Heart left ventricle (tissue), 16 donors: ENCODE results near the gene IFI27L1. TPM values are rescaled to one million over a fixed set of nuclear protein-coding genes. Genes with fewer than 3 reads are reported as not detected.

Source experiments
- ATAC-seq, 4 donors: fragments of 200-7000 bp; cut with Tn5 transposase; one replicate each; pipeline ENCODE4 v1.9.1; 2020 to 2022; ENCODE audit warnings: moderate library complexity in 4 of 4, mild to moderate bottlenecking in 3 of 4, moderate number of reproducible peaks in 1 of 4
- DNase-seq, 5 donors: peaks; one replicate each; pipeline ENCODE4 v3.0.0-alpha.2; 2020
- H3K27ac ChIP-seq, 12 donors: fragments of 200-600 bp; sonication (generic) in 4 of 12; one replicate each; pipeline versions ENCODE4 v1.5.0 to v1.8.0; 2016 to 2022; ENCODE audit warnings: mild to moderate bottlenecking in 2 of 12
- H3K27me3 ChIP-seq, 9 donors: fragments of 200-600 bp; sonication (generic) in 2 of 9; one replicate each; pipeline versions ENCODE4 v1.5.1 to v1.8.0; 2016 to 2022; ENCODE audit warnings: mild to moderate bottlenecking in 3 of 9
- H3K36me3 ChIP-seq, 9 donors: fragments of 200-600 bp; sonication (generic) in 2 of 9; one replicate each; pipeline versions ENCODE4 v1.5.0 to v1.8.0; 2018 to 2022; ENCODE audit warnings: mild to moderate bottlenecking in 2 of 9
- H3K4me1 ChIP-seq, 12 donors: fragments of 200-600 bp; sonication (generic) in 4 of 12; one replicate each; pipeline versions ENCODE4 v1.5.0 to v1.8.0; 2016 to 2022; ENCODE audit warnings: mild to moderate bottlenecking in 3 of 12
- H3K4me3 ChIP-seq, 12 donors: fragments of 200-600 bp; sonication (generic) in 4 of 12; one replicate each; pipeline versions ENCODE4 v1.5.0 to v1.8.0; 2017 to 2022; ENCODE audit warnings: mild to moderate bottlenecking in 9 of 12, moderate library complexity in 4 of 12
- H3K9me3 ChIP-seq, 12 donors: fragments of 200-600 bp; sonication (generic) in 4 of 12; one replicate each; pipeline versions ENCODE4 v1.5.0 to v1.8.0; 2016 to 2022; ENCODE audit warnings: mild to moderate bottlenecking in 1 of 12
- CTCF ChIP-seq, 12 donors: fragments of 200-600 bp; sonication (generic) in 4 of 12; IDR thresholded peaks; one replicate each; pipeline versions ENCODE4 v1.5.0 to v1.8.0; 2018 to 2022; ENCODE audit warnings: antibody characterized with exemption in 12 of 12, mild to moderate bottlenecking in 5 of 12
- POLR2A ChIP-seq, 2 donors: fragments of 450-650 bp; IDR thresholded peaks; one replicate each; pipeline ENCODE4 v1.6.1; 2017; ENCODE audit warnings: antibody characterized with exemption in 2 of 2, mild to moderate bottlenecking in 2 of 2, moderate library complexity in 2 of 2
- WGBS, 4 donors: extraction: QIAGEN DNeasy Blood & Tissue Kit in 2 of 4; methylation state at CpG; one replicate each; pipeline versions ENCODE4 v1.1.5 to v1.1.7; 2013 to 2018; 5-methylcytosine and 5-hydroxymethylcytosine counted together
- intact Hi-C, 10 donors: fragments of 100-400 bp; cut with DNase I; formaldehyde crosslinking; loops; one replicate each; pipeline versions ENCODE4 v1.11.1 to v1.14.2; 2022
- polyA plus RNA-seq, 2 donors: library from polyadenylated mRNA; stranded (reverse); fragments of 200-250 nt; gene quantifications; one replicate each; pipeline ENCODE4 v1.2.3, GENCODE V29; 2013
- total RNA-seq, 9 donors: library from RNA; depleted of rRNA in 2 of 9; stranded (reverse); fragments of >200 nt in 2 of 9; fragmentation: NEBNext Ultra II Directional in 3 of 9; extraction: Animal tissue kit (Norgen Biotek cat#: 25700) in 3 of 9; gene quantifications; one replicate each; pipeline versions ENCODE4 v1.1.0 to v1.2.4, GENCODE V29; 2016 to 2023
- donor health status: ischemic (EF 13 %, LVEDD 7.1; RV severe dilation, severe dysfunction).
- donor health status: healthy with polysubstance abuse.
- donor health status: DM: no; HTN: yes; CAD: no.
- donor health status: DM: no; HTN: no; CAD: no.
- donor health status: ischemic (EF 25% LVEDD 6.9; RV normal size, moderate dysfunction).
- donor health status: ischemic (EF 25% LVEDD 5.7; RV mildly dilated, moderate dysfunction).
- donor health status: healthy.
- donor health status: DM: yes; HTN: yes; CAD: no.
- donor health status: ischemic (EF 35%, LVEDD 5.7; RV mildly dilated, moderate dysfunction).
- donor health status: nonischemic (EF 11% LVEDD 7.7; RV severe dilation, severe dysfunction).
- donor health status: DM: yes; HTN: yes; CAD: no.
- donor health status: PGD.
- donor health status: ischemic (EF 29% LVEDD 5.4; RV normal size, mild dysfunction).
- donor health status: nonischemic (EF 23%, LVEDD 6.1; RV moderate dilation, normal function).

IFI27L1 gene
- total and polyA plus RNA-seq, 11 donors = 8.9 to 45.0 (median 16.8) TPM

DNA sequence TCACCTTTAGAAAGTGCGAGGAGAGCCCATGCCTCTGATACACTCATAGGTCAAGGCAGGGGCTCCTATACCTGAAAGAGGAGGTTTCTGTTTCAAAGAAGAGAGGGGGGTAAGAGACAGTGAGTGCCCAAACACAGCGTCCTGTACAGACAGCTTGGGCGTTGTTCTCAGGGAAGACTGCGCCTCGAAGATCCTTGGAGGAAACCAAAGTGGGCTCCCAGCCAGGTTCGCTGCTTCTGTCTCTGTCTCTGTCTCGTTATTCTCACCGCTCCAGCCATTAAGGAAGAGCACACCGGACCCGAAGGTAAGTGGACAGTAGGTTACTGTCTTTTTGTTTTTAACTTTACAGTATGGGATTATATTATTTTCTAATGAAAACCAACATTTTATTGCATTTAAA is 23.6 kb downstream of the IFI27L1 start:
- Histone ChIP-seq H3K9me3 (no peaks in the 10 kb centered on the region), H3K36me3 (no peaks in the 10 kb centered on the region), H3K27me3 (no peaks in the 10 kb centered on the region), H3K4me3 (no peak overlapping the region), H3K4me1 (peaks cover 0 to 7% (median 4%) of the 10 kb centered on the region in 12 donors), H3K27ac (no peak overlapping the region)
- TF ChIP-seq POLR2A (IDR thresholded peaks at IDR 0.05) = no peak
- no peak for TF ChIP-seq CTCF (IDR thresholded peaks at IDR 0.05)
- no peak for ATAC-seq
- intact Hi-C loops = no loop called here
- no peak for DNase-seq
- 68 to 76% (median 75%) methylated on average over 10 of the region's 10 CpGs for WGBS, 4 donors

DNA sequence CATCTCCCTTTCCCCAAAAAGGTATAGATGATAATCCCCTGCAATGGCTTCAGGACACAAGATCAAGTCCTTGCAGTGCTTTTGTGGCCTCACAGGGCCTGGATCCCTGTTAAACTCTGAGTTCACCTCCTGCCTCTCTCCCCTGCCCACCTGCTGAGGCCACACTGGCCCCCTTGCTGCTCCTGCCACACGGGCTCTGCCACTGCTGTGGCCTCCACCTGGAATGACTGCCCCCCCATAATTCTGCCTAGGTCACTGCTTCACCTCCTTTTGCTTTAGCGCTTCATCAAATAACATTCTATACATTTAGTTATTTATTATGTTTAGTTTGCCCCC is 28.8 kb downstream of the IFI27L1 start:
- Histone ChIP-seq H3K4me1 (peaks cover 0 to 44% (median 33%) of the 10 kb centered on the region in 12 donors), H3K27ac (peak overlapping the region; percentile 58 to 96 (median 90)), H3K4me3 (peak overlapping the region in 4 of 12 donors; percentile 61 to 81 (median 65))

DNA sequence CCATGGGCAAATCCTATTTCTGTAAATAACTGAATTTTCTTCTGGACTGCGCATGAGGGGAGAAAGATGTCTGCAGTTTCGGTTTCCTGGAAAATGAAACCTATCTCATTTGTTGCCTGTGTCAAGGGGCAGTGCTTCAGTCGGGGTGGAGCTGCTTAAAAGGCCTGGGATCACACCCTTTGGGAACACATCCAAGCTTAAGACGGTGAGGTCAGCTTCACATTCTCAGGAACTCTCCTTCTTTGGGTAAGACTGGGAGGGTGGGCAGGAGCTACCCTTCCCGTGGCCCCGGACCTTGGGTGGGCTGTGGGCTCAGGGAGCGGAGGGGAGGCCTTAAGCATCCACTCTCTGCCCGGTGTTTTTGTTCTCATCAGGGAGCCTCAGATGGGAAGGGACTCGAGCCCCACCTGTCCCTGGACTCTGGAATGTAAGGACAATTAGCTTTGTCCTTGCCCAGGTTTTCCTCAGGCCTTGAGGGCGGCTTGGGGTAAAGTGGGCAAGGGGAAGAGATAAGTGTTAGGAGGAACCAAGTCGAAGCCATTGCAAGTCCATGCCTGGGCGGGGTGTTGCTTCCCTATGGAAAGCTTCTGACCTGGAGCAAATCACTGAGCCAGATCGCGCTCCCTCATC is 29.6 kb downstream of the IFI27L1 start, which contains the start of gene IFI27:
Gene IFI27, plus strand, starts transcription at position 185 of the 630 bp plus-strand sequence.
- DNase-seq = peak in 4 of 5 donors; percentile 74 to 84 (median 80)
- Histone ChIP-seq H3K4me1 (peaks cover 0 to 51% (median 39%) of the 10 kb centered on the region in 12 donors), H3K36me3 (no peaks in the 10 kb centered on the region), H3K9me3 (no peaks in the 10 kb centered on the region), H3K4me3 (peak within 1 kb of the TSS; percentile 38 to 81 (median 64)), H3K27ac (peak within 1 kb of the TSS; percentile 71 to 96 (median 92)), H3K27me3 (no peaks in the 10 kb centered on the region)
- intact Hi-C loops = loop anchor here in 2 of 10 donors (2.0 to 5.0 kb wide), 2 partner anchors 30 to 1422 kb away; partner anchors contain the start of genes DDX24 (in 1 of the 2) and IFI27L1 (in 1 of the 2)
- peak; percentile 25 to 84 (median 72) for ATAC-seq
- WGBS, 4 donors = 42 to 57% (median 48%) methylated on average over 12 to 14 of the region's 14 CpGs
- TF ChIP-seq POLR2A (IDR thresholded peaks at IDR 0.05) = peak in 1 of 2 donors; percentile 80
- TF ChIP-seq CTCF (IDR thresholded peaks at IDR 0.05) = no peak

More for the DNA sequence above, 28.8 kb downstream of the IFI27L1 start:
- intact Hi-C loops = loop anchor here in 2 of 10 donors (2.0 to 5.0 kb wide), 2 partner anchors 29 to 1422 kb away; partner anchors contain the start of genes DDX24 (in 1 of the 2) and IFI27L1 (in 1 of the 2)
- Histone ChIP-seq H3K36me3 (no peaks in the 10 kb centered on the region), H3K9me3 (no peaks in the 10 kb centered on the region), H3K27me3 (no peaks in the 10 kb centered on the region)
- DNase-seq (peak in 1 of 5 donors; percentile 14), ATAC-seq (no peak)
- WGBS, 4 donors = 87 to 98% (median 96%) methylated on average over 2 of the region's 2 CpGs
- TF ChIP-seq CTCF (IDR thresholded peaks at IDR 0.05) (no peak), POLR2A (IDR thresholded peaks at IDR 0.05) (no peak)
